HG03095 (cell line): ENCODE measurements around the gene RRAGA.
"Not testable (repeated sequence)": the region's sequence is repeated elsewhere in the genome, so short reads cannot be mapped to it uniquely, and the experiment has no call there.

Experiments
- ATAC-seq: cut with Tn5 transposase; IDR thresholded peaks from one replicate; pipeline ENCODE4 v1.9.1; 2021; ENCODE audit warnings: moderate library complexity; ENCODE audit not compliant: unreplicated experiment

Gene RRAGA

DNA sequence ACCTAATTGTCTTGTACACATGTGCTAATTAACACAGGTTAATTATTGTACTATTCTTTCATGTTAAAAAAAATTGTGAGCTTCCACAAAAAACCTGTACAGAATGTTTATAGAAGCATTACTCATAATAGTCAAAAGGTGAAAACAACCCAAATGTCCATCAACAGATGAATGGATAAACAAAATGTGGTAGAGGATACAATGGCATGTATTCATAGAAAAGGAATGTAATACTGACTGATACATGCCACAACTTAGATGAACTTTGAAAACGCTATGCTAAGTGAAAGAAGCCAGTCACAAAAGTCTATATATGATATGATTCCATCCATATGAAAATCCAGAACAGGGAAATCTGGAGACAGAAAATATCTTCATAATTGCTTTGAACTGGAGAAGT, 25.6 kb downstream of the RRAGA start:
- ATAC-seq, result no peak

DNA sequence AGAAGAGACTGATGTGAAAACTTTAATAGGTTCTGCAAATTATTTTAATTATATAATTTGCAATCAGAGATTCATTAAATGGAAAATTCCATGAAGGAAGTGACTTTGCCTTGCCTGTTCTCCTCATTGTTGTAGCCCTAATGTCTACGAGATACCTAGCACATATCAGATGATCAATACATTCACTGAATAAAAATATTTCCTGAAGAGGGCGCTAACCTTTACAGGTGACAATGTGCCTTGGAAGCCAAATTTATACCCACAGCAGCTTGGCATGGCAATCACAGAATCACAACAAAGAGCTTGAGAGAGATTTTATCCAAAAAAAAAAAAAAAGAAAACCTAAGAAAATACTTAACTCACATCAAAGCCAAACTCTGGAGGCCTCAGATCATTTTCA, 36.1 kb downstream of the RRAGA start:
- ATAC-seq, result no peak

DNA sequence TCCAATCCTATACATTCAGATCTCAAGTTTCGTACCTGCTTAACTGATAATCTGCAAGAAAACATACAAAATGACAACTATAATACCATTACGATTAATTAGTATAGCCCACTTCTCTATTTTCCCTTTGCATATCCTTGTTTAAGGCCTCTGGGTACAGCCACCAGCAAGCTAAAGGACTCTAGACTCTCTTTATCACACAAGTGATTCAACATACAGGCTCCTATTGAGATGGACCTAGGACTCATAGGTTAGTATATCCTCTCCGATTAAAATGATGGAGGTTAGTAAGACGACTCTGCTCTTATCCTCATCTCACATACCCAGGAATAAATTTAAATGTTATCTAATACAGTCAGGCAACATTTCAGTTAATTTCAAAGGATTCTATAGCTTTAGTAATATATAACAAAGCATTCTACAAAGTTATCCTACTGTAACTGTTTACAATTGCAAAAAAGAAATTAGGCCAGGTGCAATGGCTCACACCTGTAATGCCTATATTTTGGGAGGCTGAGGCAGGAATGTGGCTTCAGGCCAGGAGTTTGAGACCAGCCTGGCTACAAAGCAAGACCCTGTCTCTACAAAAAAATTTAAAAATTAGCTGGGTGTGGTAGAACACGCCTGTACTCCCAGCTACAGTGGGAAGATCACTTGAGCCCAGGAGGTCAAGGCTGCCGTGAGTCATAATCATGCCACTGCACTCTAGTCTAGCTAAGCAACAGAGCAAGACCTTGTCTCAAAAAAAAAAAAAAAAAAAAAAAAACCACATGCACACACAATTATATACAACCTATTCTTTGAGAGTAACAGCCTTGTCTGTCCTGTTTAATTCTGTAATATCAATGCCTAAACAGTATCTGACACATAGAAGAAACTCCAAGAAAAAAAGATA, 38.1 kb downstream of the RRAGA start:
- ATAC-seq, result no peak

DNA sequence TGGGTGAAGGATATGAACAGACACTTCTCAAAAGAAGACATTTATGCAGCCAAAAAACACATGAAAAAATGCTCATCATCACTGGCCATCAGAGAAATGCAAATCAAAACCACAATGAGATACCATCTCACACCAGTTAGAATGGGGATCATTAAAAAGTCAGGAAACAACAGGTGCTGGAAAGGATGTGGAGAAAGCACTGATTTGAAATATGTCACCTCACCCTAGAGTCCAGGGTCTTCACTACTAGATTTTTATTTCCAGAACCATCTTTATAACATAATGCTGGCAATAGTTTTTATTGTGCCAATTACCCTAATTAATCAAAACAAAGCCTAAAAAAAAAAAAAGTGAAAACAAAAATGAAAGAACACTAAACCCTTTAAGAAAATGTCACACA, 48.2 kb downstream of the RRAGA start:
- not testable (repeated sequence) for ATAC-seq
